CD4-positive, CD25-positive, alpha-beta regulatory T cell (primary cell): ENCODE measurements around the gene TRIM41. TPM values are rescaled to one million over a fixed set of nuclear protein-coding genes. Genes with fewer than 3 reads are reported as not detected.

Experiments used
- ATAC-seq, 2 donors: fragments of 150-1000 bp; cut with Tn5 transposase; one replicate each; pipeline ENCODE4 v1.10.0; 2021; ENCODE audit warnings: low read depth in 2 of 2, moderate number of reproducible peaks in 2 of 2, moderate library complexity in 1 of 2
- DNase-seq, 3 donors: peaks; one replicate each; pipeline versions ENCODE4 v3.0.0 to v3.0.0-alpha.2; 2012 to 2022; ENCODE audit warnings: mixed read lengths in 1 of 3
- H3K27ac ChIP-seq: one replicate; pipeline ENCODE4 v1.7.0; 2013; ENCODE audit warnings: mild to moderate bottlenecking, low read length; ENCODE audit not compliant: insufficient read depth, poor library complexity, severe bottlenecking
- H3K27me3 ChIP-seq: one replicate; pipeline ENCODE4 v1.7.0; 2013; ENCODE audit warnings: low read length; ENCODE audit not compliant: control insufficient read depth, insufficient read depth
- H3K36me3 ChIP-seq: one replicate; pipeline ENCODE4 v1.7.0; 2013; ENCODE audit warnings: mild to moderate bottlenecking, low read length, moderate library complexity; ENCODE audit not compliant: control insufficient read depth, insufficient read depth
- H3K4me1 ChIP-seq: 2 replicates; pipeline ENCODE4 v1.7.0; 2013; ENCODE audit warnings: mild to moderate bottlenecking, low read length; ENCODE audit not compliant: insufficient read depth, control insufficient read depth, poor library complexity, severe bottlenecking
- H3K4me3 ChIP-seq: one replicate; pipeline ENCODE4 v1.7.0; 2013; ENCODE audit warnings: low read depth, mild to moderate bottlenecking, low read length, moderate library complexity
- H3K9me3 ChIP-seq, 2 experiments: 1 replicate in 1 of 2; 2 replicates in 1 of 2; pipeline ENCODE4 v1.7.0; 2013; ENCODE audit warnings: low read length in 2 of 2, mild to moderate bottlenecking in 1 of 2, moderate library complexity in 1 of 2; ENCODE audit not compliant: control insufficient read depth in 2 of 2
- H3K27ac Mint-ChIP-seq, 3 donors: one replicate each; pipeline ENCODE4 v1.8.0; 2020 to 2022; ENCODE audit warnings: mild to moderate bottlenecking in 3 of 3, mixed read lengths in 3 of 3, moderate library complexity in 2 of 3
- H3K27me3 Mint-ChIP-seq: one replicate; pipeline ENCODE4 v1.8.0; 2022; ENCODE audit warnings: mild to moderate bottlenecking, mixed read lengths
- H3K36me3 Mint-ChIP-seq: one replicate; pipeline ENCODE4 v1.8.0; 2020; ENCODE audit warnings: mixed read lengths
- H3K4me1 Mint-ChIP-seq, 4 donors: one replicate each; pipeline ENCODE4 v1.8.0; 2020 to 2022; ENCODE audit warnings: mixed read lengths in 4 of 4, mild to moderate bottlenecking in 1 of 4
- H3K4me3 Mint-ChIP-seq, 4 donors: one replicate each; pipeline ENCODE4 v1.8.0; 2020 to 2022; ENCODE audit warnings: mild to moderate bottlenecking in 4 of 4, mixed read lengths in 4 of 4, moderate library complexity in 3 of 4
- H3K9me3 Mint-ChIP-seq, 7 donors: one replicate each; pipeline ENCODE4 v1.8.0; 2020 to 2022; ENCODE audit warnings: mixed read lengths in 7 of 7, mild to moderate bottlenecking in 3 of 7, moderate library complexity in 2 of 7
- polyA plus RNA-seq, 4 donors: library from polyadenylated mRNA; unstranded; fragments of 300-500 nt; fragmentation: Illumina TruSeq; gene quantifications; one replicate each; pipeline ENCODE4 v1.2.3, GENCODE V29; 2021
- total RNA-seq: library from RNA; stranded (reverse); gene quantifications from one replicate; pipeline ENCODE4 v1.2.3, GENCODE V29; 2022

TRIM41 gene
- total and polyA plus RNA-seq, 5 donors from 2014 or later = 0.67 to 40.8 (median 1.0) TPM

DNA sequence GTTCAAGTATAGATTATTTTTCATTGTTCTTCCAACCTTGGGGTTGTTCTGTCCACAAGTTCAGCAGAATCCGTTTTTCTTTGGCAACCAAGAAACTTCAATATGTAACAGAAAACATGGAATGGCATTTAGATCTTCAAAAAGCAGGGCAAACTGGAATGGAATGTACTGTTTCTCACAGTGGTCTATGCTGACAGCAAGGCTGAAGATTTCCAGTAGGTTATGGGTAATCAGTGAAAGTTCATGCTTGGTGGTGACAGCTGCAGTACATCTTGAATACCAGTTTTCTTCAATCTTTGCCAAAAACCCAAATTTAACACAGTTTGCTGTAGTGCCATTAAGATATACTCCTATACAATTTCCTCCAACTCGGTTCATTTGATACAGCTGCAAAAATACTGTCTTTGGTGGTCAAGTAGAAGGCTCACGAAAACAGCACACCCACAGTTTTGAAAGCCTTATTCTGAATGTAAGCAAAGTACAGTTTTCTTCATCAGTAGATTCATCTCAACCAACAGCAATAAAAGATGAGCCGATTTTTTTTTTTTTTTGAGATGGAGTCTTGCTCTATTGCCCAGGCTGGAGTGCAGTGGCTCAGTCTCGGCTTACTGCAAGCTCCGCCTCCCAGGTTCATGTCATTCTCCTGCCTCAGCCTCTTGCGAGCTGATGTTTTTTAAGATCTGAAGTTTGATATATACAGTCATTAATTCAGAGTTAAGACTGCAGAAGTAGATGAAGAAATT is 32.9 kb downstream of the TRIM41 start:
- H3K27me3 Mint-ChIP-seq = no peaks in the 10 kb centered on the region
- H3K4me1 ChIP-seq = peaks cover 71% of the 10 kb centered on the region
- peak overlapping the region in 3 of 4 donors; percentile 17 to 78 (median 57) for H3K4me3 Mint-ChIP-seq
- H3K36me3 Mint-ChIP-seq = peaks cover 27% of the 10 kb centered on the region
- peaks cover 20 to 84% (median 67%) of the 10 kb centered on the region in 4 donors for H3K4me1 Mint-ChIP-seq
- H3K9me3 Mint-ChIP-seq = no peaks in the 10 kb centered on the region
- H3K4me3 ChIP-seq = peak overlapping the region; percentile 52
- H3K27ac ChIP-seq = no peak overlapping the region
- H3K27ac Mint-ChIP-seq = peak overlapping the region in 2 of 3 donors; percentile 22 to 77
- ATAC-seq (no peak), DNase-seq (no peak)
- H3K27me3 ChIP-seq = no peaks in the 10 kb centered on the region
- H3K36me3 ChIP-seq = peaks cover 28% of the 10 kb centered on the region
- H3K9me3 ChIP-seq = no peaks in the 10 kb centered on the region

GRCh38 chr5:181258576-181258975 is 35.5 kb downstream of the TRIM41 start:
- Mint-ChIP-seq H3K4me1 (peaks cover 20 to 75% (median 60%) of the 10 kb centered on the region in 4 donors), H3K36me3 (peaks cover 24% of the 10 kb centered on the region), H3K27me3 (no peaks in the 10 kb centered on the region), H3K27ac (peak overlapping the region in 2 of 3 donors; percentile 65 to 100), H3K9me3 (no peaks in the 10 kb centered on the region), H3K4me3 (peak overlapping the region; percentile 97 to 100 (median 100))
- Histone ChIP-seq H3K9me3 (no peaks in the 10 kb centered on the region), H3K27me3 (no peaks in the 10 kb centered on the region), H3K4me1 (peaks cover 66% of the 10 kb centered on the region), H3K36me3 (peaks cover 22% of the 10 kb centered on the region), H3K4me3 (peak overlapping the region; percentile 97), H3K27ac (peak overlapping the region; percentile 20)
- no peak for DNase-seq
- ATAC-seq = no peak

- H3K36me3 Mint-ChIP-seq = peaks cover 25% of the 10 kb centered on the region
- Histone ChIP-seq H3K9me3 (no peaks in the 10 kb centered on the region), H3K27ac (no peak overlapping the region), H3K36me3 (peaks cover 23% of the 10 kb centered on the region), H3K27me3 (no peaks in the 10 kb centered on the region), H3K4me1 (peaks cover 66% of the 10 kb centered on the region), H3K4me3 (peak overlapping the region; percentile 97)
- H3K27me3 Mint-ChIP-seq = no peaks in the 10 kb centered on the region
- H3K4me3 Mint-ChIP-seq = peak overlapping the region; percentile 97 to 100 (median 100)
- DNase-seq (no peak), ATAC-seq (no peak)
- no peaks in the 10 kb centered on the region for H3K9me3 Mint-ChIP-seq
- H3K4me1 Mint-ChIP-seq = peaks cover 20 to 72% (median 59%) of the 10 kb centered on the region in 4 donors
- peak overlapping the region in 2 of 3 donors; percentile 99 to 100 for H3K27ac Mint-ChIP-seq
These were observed 36.2 kb downstream of the TRIM41 start for GRCh38 chr5:181259283-181259682.

- Histone ChIP-seq H3K36me3 (peaks cover 17% of the 10 kb centered on the region), H3K27ac (peak overlapping the region; percentile 99), H3K27me3 (no peaks in the 10 kb centered on the region), H3K4me1 (peaks cover 59% of the 10 kb centered on the region), H3K4me3 (peak overlapping the region; percentile 97), H3K9me3 (no peaks in the 10 kb centered on the region)
- H3K9me3 Mint-ChIP-seq = no peaks in the 10 kb centered on the region
- peaks cover 19% of the 10 kb centered on the region for H3K36me3 Mint-ChIP-seq
- no peaks in the 10 kb centered on the region for H3K27me3 Mint-ChIP-seq
- ATAC-seq (no peak), DNase-seq (no peak)
- H3K27ac Mint-ChIP-seq = peak overlapping the region; percentile 99 to 100 (median 99)
- H3K4me1 Mint-ChIP-seq = peaks cover 20 to 63% (median 52%) of the 10 kb centered on the region in 4 donors
- H3K4me3 Mint-ChIP-seq = peak overlapping the region; percentile 97 to 100 (median 100)
These were observed 37.1 kb downstream of the TRIM41 start for GRCh38 chr5:181259974-181260719.

- ATAC-seq = peak; percentile 88 to 89
These were observed 37.7 kb downstream of the TRIM41 start, which contains the start of gene TRIM52 for GRCh38 chr5:181260720-181261319. TSS of gene TRIM52 (minus strand) at chr5:181261143. CDS start at chr5:181260813, 330 bp downstream.

GRCh38 chr5:181261320-181262049 is 38.4 kb downstream of the TRIM41 start:
- H3K27ac Mint-ChIP-seq = peak overlapping the region; percentile 95 to 100 (median 99)
- Histone ChIP-seq H3K27me3 (no peaks in the 10 kb centered on the region), H3K4me1 (peaks cover 47% of the 10 kb centered on the region), H3K9me3 (no peaks in the 10 kb centered on the region), H3K36me3 (peaks cover 6% of the 10 kb centered on the region), H3K27ac (peak overlapping the region; percentile 99), H3K4me3 (peak overlapping the region; percentile 97)
- H3K27me3 Mint-ChIP-seq = no peaks in the 10 kb centered on the region
- H3K4me1 Mint-ChIP-seq = peaks cover 11 to 50% (median 39%) of the 10 kb centered on the region in 4 donors
- H3K9me3 Mint-ChIP-seq = no peaks in the 10 kb centered on the region
- DNase-seq (peak; percentile 73 to 87 (median 80)), ATAC-seq (peak; percentile 55 to 60)
- H3K4me3 Mint-ChIP-seq = peak overlapping the region; percentile 97 to 100 (median 100)
- peaks cover 14% of the 10 kb centered on the region for H3K36me3 Mint-ChIP-seq

More at GRCh38 chr5:181260720-181261319, 37.7 kb downstream of the TRIM41 start, which contains the start of gene TRIM52:
- Mint-ChIP-seq H3K4me1 (peaks cover 14 to 56% (median 45%) of the 10 kb centered on the region in 4 donors), H3K27ac (peak within 1 kb of the TSS; percentile 99 to 100 (median 99)), H3K4me3 (peak within 1 kb of the TSS; percentile 97 to 100 (median 100)), H3K27me3 (no peaks in the 10 kb centered on the region), H3K9me3 (no peaks in the 10 kb centered on the region), H3K36me3 (peaks cover 14% of the 10 kb centered on the region)
- Histone ChIP-seq H3K4me3 (peak within 1 kb of the TSS; percentile 97), H3K4me1 (peaks cover 54% of the 10 kb centered on the region), H3K27me3 (no peaks in the 10 kb centered on the region), H3K36me3 (peaks cover 11% of the 10 kb centered on the region), H3K27ac (peak within 1 kb of the TSS; percentile 99), H3K9me3 (no peaks in the 10 kb centered on the region)
- DNase-seq = peak; percentile 87 to 96 (median 92)

DNA sequence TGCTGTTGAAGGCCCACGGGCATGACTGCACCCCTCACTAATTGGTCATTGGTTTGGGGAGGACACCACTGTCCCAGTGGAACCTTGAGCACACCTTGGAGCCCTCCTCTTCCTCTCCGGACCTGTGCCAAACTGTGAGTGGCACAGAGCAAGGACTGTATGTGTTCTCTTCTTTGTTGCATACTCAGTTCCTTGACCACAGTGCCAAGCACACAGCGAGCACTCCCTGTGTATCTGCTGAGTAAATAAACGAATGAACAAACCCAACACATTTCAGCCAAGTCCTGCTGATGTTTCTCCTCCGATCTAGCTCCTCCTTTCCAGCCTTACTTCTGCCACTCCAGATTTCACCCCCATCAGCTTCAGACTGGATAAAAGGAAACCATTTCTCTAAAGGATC is 40.6 kb downstream of the TRIM41 start:
- Mint-ChIP-seq H3K27ac (peak overlapping the region in 1 of 3 donors; percentile 57), H3K4me3 (peak overlapping the region; percentile 16 to 100 (median 48)), H3K27me3 (no peaks in the 10 kb centered on the region), H3K9me3 (no peaks in the 10 kb centered on the region), H3K36me3 (peaks cover 7% of the 10 kb centered on the region), H3K4me1 (peaks cover 0 to 30% (median 23%) of the 10 kb centered on the region in 4 donors)
- no peaks in the 10 kb centered on the region for H3K9me3 ChIP-seq
- no peak for ATAC-seq
- DNase-seq = no peak
- H3K4me3 ChIP-seq = no peak overlapping the region
- no peaks in the 10 kb centered on the region for H3K27me3 ChIP-seq
- H3K36me3 ChIP-seq = peaks cover 6% of the 10 kb centered on the region
- no peak overlapping the region for H3K27ac ChIP-seq
- peaks cover 25% of the 10 kb centered on the region for H3K4me1 ChIP-seq
